Smooth muscle cell (in vitro differentiated cells): ENCODE data around the gene SKA2. TPM values are rescaled to one million over a fixed set of nuclear protein-coding genes. Genes with fewer than 3 reads are reported as not detected.
"Not testable (repeated sequence)": the region's sequence is repeated elsewhere in the genome, so short reads cannot be mapped to it uniquely, and the experiment has no call there.

Source experiments
- DNase-seq: peaks from one replicate; lab custom pipeline; 2025; ENCODE audit not compliant: unreplicated experiment; lab: John Stamatoyannopoulos, UW
- H2AFZ ChIP-seq: fragments of 200-600 bp; sonication (generic); 2 replicates; pipeline ENCODE4 v1.6.0; 2016; ENCODE audit warnings: antibody characterized with exemption, low read depth, mild to moderate bottlenecking
- H3F3A ChIP-seq: fragments of 200-600 bp; sonication (generic); 2 replicates; pipeline ENCODE4 v1.6.0; 2017; ENCODE audit warnings: antibody characterized with exemption, low read depth
- H3K27ac ChIP-seq: fragments of 200-600 bp; sonication (generic); 2 replicates; pipeline ENCODE4 v1.5.1; 2016; ENCODE audit warnings: low read depth, mild to moderate bottlenecking
- H3K27me3 ChIP-seq: fragments of 200-600 bp; sonication (generic); 2 replicates; pipeline ENCODE4 v1.6.1; 2016; ENCODE audit warnings: low read depth, mild to moderate bottlenecking
- H3K36me3 ChIP-seq: fragments of 200-600 bp; sonication (generic); 2 replicates; pipeline ENCODE4 v1.5.1; 2016; ENCODE audit warnings: low read depth
- H3K4me1 ChIP-seq: fragments of 200-600 bp; sonication (generic); 2 replicates; pipeline ENCODE4 v1.5.1; 2016; ENCODE audit warnings: low read depth
- H3K4me2 ChIP-seq: fragments of 200-600 bp; sonication (generic); 2 replicates; pipeline ENCODE4 v1.6.0; 2016; ENCODE audit warnings: mild to moderate bottlenecking
- H3K4me3 ChIP-seq: fragments of 200-600 bp; sonication (generic); 2 replicates; pipeline ENCODE4 v1.5.1; 2016; ENCODE audit warnings: mild to moderate bottlenecking
- H3K79me2 ChIP-seq: fragments of 200-600 bp; sonication (generic); 2 replicates; pipeline ENCODE4 v1.6.0; 2016; ENCODE audit warnings: low read depth, mild to moderate bottlenecking
- H3K9ac ChIP-seq: fragments of 200-600 bp; sonication (generic); 2 replicates; pipeline ENCODE4 v1.6.0; 2016; ENCODE audit warnings: low read depth
- H3K9me3 ChIP-seq: fragments of 200-600 bp; sonication (generic); replicated peaks from 2 replicates; pipeline ENCODE4 v1.5.1; 2016; ENCODE audit warnings: low read depth
- H4K20me1 ChIP-seq: fragments of 200-600 bp; sonication (generic); 2 replicates; pipeline ENCODE4 v1.6.0; 2016; ENCODE audit warnings: low read depth
- WGBS: methylation state at CpG from one replicate; pipeline ENCODE4 v1.1.7; 2016; ENCODE audit warnings: low lambda C conversion rate; 5-methylcytosine and 5-hydroxymethylcytosine counted together
- polyA plus RNA-seq: library from polyadenylated mRNA; unstranded; fragments of >200 nt; fragmentation: Nextera tagmentation; extraction: Ambion mirVana; gene quantifications from 2 replicates; pipeline ENCODE4 v1.2.1, GENCODE V29; 2016
- total RNA-seq: library from RNA; depleted of rRNA; stranded (reverse); fragments of >200 nt; gene quantifications from 2 replicates; pipeline ENCODE4 v1.2.3, GENCODE V29; 2014
- TF ChIP-seq, protein P1 (sequence below): fragments of 200-600 bp; sonication (generic); IDR thresholded peaks from 2 replicates; pipeline ENCODE4 v1.5.1; 2017; ENCODE audit warnings: borderline replicate concordance, mild to moderate bottlenecking, antibody characterized with exemption; ENCODE audit not compliant: insufficient read depth, poor library complexity, severe bottlenecking

Gene SKA2
- total and polyA plus RNA-seq, 2 experiments from 2014 or later: 47.5 to 77.8 TPM

DNA sequence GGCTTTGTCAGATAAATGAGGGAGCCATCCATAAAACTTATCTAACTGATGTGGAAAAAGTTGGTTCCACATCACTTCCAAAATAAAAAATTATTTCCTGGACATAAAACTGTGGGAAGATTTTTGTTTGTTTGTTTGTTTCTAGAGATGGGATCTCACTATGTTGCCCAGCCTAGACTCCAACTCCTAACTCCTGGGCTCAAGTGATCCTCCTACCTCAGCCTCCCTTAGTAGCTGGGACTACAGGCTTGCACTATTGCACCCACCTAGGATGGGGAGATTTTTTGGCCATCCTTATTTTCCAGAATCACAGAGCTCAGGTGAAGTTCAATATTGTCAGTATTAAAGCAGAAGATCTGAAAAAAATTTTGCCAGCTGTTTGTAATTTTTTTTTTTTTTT is 31.0 kb upstream of the SKA2 start:
- no peaks in the 10 kb centered on the region for H3K27me3 ChIP-seq
- H2AFZ ChIP-seq: no peak overlapping the region
- H3K4me3 ChIP-seq: no peak overlapping the region
- no peak overlapping the region for H3K9ac ChIP-seq
- no peak overlapping the region for H3K27ac ChIP-seq
- DNase-seq: no peak
- no peaks in the 10 kb centered on the region for H3F3A ChIP-seq
- H3K36me3 ChIP-seq: no peaks in the 10 kb centered on the region
- H3K4me2 ChIP-seq: no peak overlapping the region
- H3K4me1 ChIP-seq: no peaks in the 10 kb centered on the region
- H4K20me1 ChIP-seq: no peaks in the 10 kb centered on the region
- TF ChIP-seq, protein P1, sequence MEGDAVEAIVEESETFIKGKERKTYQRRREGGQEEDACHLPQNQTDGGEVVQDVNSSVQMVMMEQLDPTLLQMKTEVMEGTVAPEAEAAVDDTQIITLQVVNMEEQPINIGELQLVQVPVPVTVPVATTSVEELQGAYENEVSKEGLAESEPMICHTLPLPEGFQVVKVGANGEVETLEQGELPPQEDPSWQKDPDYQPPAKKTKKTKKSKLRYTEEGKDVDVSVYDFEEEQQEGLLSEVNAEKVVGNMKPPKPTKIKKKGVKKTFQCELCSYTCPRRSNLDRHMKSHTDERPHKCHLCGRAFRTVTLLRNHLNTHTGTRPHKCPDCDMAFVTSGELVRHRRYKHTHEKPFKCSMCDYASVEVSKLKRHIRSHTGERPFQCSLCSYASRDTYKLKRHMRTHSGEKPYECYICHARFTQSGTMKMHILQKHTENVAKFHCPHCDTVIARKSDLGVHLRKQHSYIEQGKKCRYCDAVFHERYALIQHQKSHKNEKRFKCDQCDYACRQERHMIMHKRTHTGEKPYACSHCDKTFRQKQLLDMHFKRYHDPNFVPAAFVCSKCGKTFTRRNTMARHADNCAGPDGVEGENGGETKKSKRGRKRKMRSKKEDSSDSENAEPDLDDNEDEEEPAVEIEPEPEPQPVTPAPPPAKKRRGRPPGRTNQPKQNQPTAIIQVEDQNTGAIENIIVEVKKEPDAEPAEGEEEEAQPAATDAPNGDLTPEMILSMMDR: no peak
- no peaks in the 10 kb centered on the region for H3K79me2 ChIP-seq
- no peaks in the 10 kb centered on the region for H3K9me3 ChIP-seq

DNA sequence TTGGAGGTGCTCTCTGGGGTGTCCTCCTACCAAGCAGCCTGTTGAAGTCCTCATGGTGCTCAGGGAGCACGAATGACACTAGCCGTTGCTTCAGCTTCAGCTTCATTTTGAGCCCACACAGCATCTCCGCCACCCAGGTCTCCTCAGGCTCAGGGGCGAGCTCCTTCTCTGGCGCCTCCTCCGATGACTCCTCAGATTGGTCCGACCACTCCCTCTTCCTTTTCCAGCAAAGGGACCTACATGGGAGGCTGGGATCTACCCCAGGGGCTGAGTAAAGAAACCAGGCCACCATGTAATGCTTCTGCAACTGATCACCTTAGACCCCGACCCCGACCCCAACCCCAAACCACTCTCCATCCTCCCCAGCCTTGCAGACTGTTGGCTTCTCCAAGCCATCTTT is 26.5 kb upstream of the SKA2 start:
- H3K27ac ChIP-seq: no peak overlapping the region
- WGBS: over 99% methylated on average over 9 of the region's 9 CpGs

DNA sequence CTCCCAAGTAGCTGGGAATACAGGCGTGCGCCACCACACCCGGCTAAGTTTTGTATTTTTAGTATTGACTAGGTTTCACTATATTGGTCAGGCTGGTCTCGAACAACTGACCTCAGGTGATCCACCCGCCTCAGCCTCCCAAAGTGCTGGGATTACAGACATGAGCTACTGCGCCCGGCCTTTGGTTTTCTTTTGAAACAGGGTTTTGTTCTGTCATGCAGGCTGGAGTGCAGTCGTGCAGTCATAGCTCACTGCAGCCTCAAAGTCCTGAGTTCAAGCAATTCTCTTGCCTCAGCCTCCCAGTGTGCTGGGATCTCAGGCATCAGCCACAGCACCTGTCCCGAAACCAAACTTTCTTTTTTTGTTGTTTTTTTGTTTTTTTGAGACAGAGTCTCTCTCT is 25.6 kb upstream of the SKA2 start:
- Histone ChIP-seq H3K79me2 (no peaks in the 10 kb centered on the region), H3K27ac (no peak overlapping the region), H3K9ac (no peak overlapping the region), H2AFZ (no peak overlapping the region), H3K27me3 (no peaks in the 10 kb centered on the region), H3K36me3 (no peaks in the 10 kb centered on the region), H3F3A (no peaks in the 10 kb centered on the region), H3K4me1 (no peaks in the 10 kb centered on the region), H3K9me3 (no peaks in the 10 kb centered on the region), H3K4me3 (no peak overlapping the region), H4K20me1 (no peaks in the 10 kb centered on the region), H3K4me2 (no peak overlapping the region)
- TF ChIP-seq, protein P1: no peak
- WGBS: 98% methylated on average over 9 of the region's 9 CpGs
- no peak for DNase-seq

More for the DNA sequence above, 26.5 kb upstream of the SKA2 start:
- no peak overlapping the region for H2AFZ ChIP-seq
- H4K20me1 ChIP-seq: no peaks in the 10 kb centered on the region
- H3K4me1 ChIP-seq: no peaks in the 10 kb centered on the region
- H3K4me2 ChIP-seq: no peak overlapping the region
- DNase-seq: no peak
- H3K4me3 ChIP-seq: no peak overlapping the region
- no peaks in the 10 kb centered on the region for H3K9me3 ChIP-seq
- TF ChIP-seq, protein P1: no peak
- no peaks in the 10 kb centered on the region for H3K27me3 ChIP-seq
- H3K36me3 ChIP-seq: no peaks in the 10 kb centered on the region
- no peaks in the 10 kb centered on the region for H3F3A ChIP-seq
- no peaks in the 10 kb centered on the region for H3K79me2 ChIP-seq
- no peak overlapping the region for H3K9ac ChIP-seq

DNA sequence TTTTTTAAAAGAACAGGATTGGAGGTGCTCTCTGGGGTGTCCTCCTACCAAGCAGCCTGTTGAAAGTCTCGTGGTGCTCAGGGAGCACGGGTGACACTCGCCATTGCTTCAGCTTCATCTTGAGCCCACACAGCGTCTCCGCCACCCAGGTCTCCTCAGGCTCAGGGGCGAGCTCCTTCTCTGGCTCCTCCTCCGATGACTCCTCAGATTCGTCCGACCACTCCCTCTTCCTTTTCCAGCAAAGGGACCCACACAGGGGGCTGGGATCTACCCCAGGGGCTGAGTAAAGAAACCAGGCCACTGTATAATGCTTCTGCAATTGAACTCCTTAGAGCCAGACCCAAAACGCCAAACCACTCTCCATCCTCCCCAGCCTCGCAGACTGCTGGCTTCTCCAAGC is 24.6 kb upstream of the SKA2 start:
- not testable (repeated sequence) for H3K79me2 ChIP-seq, H3K4me1 ChIP-seq, H3K4me3 ChIP-seq, DNase-seq, H3K9ac ChIP-seq, H3K27ac ChIP-seq, H3K4me2 ChIP-seq, H2AFZ ChIP-seq, H3K27me3 ChIP-seq, H3K36me3 ChIP-seq, H4K20me1 ChIP-seq, H3K9me3 ChIP-seq, H3F3A ChIP-seq
- WGBS: 96% methylated on average over 11 of the region's 11 CpGs
